GM11168 (cell line): Measurements from ENCODE around the gene SOWAHA.
"Not testable (repeated sequence)": the region's sequence is repeated elsewhere in the genome, so short reads cannot be mapped to it uniquely, and the experiment has no call there.

Source experiments
- in situ Hi-C: fragments of 300-500 bp; cut with MboI; formaldehyde crosslinking; loops from one replicate; pipeline ENCODE4 v1.12.0; 2022; ENCODE audit warnings: low sequenced_read_pairs; ENCODE audit not compliant: unreplicated experiment

Gene SOWAHA

DNA sequence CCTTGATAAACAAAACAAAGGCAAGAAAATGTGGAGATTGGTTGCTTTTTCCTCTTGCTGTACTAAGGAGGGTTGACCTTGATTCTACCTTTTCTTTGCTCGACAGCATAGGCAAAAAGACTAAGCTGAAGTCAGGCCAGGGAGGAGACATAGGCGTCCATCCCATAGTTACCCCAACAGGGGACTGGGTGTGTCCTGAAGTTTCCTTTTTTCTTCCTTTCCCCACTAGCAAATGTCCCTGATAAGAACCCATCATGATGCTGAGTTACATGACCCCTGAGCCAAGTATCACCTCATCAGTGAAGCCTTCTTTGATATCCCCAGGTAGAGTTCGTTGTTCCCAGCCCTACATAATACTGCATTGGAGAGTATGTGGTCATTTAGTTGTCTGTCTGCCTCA lies 27.2 kb downstream of the SOWAHA start:
- in situ Hi-C loops, result no loop called here

DNA sequence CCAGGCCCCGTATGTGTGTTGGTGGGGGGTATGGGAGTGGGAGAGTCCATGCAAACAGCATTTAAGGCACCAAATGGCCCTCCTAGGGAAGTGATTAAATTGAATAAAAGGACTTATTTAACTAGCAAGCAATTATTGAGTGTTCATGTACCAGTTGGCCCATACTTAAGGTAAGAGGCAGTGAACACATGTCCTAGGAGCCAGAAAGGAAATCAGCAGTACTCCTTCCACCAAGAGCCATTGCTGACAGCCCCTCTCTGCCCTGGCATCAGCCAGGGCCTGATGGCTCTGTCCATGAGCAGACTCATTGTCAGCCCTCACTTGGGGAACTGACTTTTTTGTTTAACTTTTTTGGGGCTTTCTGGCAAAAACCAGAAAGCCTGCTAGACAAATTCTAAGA lies 27.8 kb downstream of the SOWAHA start:
- in situ Hi-C loops, result no loop called here

DNA sequence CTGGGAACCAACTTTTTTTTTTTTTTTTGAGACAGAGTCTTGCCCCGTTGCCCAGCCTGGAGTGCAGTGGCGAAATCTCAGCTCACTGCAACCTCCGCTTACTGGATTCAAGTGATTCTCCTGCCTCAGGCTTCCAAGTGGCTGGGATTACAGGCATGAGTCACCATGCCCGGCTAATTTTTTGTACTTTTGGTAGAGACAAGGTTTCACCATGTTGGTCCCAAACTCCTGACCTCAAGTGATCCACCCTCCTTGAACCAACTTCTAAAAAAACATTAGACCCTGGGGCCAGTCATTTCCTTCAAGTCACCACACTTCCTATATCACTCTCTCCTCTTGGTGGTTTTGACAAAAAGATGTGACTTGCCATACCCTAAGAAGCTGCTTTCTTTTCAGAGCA lies 28.2 kb downstream of the SOWAHA start:
- in situ Hi-C loops, result no loop called here

DNA sequence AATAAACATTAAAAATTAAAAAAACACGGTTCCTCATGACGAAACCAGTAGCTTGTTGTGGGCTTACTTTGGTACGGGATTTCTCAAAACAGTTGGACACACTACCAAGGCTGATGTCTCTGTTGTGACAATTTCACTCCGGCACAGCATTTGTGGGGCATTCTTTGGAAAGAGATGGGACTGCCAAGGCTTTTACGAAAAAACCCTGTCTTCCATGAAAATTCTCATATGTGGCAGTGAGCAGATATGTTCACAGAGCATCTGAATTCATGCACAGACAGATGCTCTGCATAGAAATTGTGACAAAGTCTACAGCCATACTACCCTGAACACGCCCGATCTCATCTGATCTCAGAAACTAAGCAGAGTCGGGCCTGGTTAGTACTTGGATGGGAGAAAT lies 35.2 kb downstream of the SOWAHA start:
- in situ Hi-C loops, result no loop called here

DNA sequence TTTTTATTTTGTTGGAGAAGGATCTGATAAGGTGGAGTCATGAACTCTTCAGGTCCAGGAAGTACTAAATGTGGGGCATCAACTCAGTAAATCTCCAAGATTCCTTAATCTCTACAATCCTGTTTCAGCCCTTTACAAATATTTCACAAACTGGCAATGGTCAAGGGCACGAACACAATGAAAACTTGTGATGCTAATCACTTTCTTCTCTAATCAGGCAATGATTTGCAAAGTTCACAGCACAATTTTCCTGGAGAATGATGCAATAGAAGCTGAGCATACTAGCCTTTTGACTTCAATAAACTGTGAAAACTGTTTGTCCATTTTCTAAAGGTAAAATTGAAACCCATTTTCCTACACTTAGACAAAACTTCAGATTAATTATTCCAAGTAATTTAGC lies 36.2 kb downstream of the SOWAHA start:
- in situ Hi-C loops, result no loop called here

DNA sequence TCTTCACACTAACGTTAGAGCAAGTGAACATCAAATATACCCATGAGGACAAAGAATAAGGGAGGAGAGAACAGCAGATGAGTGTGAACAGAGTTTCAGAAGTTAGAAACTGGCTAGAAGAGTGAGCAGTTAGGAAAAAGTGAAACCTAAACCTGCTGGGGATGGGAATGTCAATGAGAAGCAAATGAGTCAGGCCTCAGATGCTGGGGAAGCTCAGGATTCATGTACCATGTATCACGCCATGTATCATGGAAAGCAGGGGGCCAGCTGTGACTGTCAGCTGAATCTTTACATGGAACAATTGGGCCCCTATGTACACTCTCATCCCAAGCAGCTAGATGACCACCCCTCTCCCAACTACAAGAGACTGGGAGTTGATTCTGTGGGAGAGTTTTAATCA lies 37.0 kb downstream of the SOWAHA start:
- in situ Hi-C loops, result no loop called here

DNA sequence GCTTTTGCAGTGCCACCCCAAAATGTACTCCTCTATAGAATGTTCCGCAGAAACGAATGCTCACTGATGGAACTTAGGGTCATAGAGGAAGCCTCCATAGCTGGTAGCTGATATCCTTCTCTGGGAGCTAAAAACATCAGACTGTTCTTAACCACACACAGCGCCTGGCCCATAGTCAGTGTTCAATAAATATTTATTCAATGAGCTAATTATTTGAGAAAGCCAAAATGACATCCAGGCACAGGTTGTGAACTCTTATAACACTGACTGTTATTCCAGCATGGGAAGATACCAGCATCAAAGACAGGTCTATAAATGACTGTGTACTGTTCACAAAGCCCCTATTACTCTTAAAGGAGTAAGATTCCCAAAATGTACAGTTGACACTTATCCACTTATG lies 40.2 kb downstream of the SOWAHA start:
- in situ Hi-C loops, result no loop called here

DNA sequence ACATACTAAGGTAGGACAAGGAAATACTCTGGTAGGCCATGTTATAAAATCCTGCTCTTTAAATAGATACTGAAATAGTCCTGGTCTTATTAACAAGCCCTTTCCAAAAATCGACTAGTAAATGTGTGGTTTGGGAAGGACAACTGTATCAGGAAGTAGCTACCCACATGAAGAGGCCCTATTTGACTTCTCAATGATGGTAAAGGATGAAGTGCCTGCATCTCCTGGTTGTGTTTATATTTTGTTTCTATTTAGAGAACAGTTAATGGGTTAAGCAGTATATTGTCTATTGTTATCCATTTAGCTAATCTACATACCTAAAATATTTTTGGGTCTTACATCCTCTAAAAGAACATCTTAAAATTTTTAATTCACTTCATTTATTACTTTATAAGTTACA lies 40.7 kb downstream of the SOWAHA start:
- in situ Hi-C loops, result no loop called here

DNA sequence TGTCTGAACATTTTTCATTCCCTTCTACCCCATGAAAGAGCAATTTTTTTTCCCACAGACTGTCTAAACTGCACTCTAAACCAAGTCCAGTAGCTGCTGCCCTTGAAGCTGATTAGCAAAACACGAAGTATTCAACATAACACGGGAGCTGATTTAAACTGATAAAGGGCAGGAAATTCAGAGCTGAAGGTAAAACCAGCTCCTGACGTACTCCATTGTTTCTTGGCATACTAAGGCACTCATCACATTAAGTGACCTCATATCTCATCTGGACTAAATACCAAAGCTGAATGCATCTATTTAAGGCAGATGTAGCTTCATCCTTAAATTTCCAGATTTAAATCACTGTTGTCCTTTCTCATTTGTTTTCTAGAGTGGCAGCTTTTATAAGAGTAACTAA lies 41.2 kb downstream of the SOWAHA start:
- in situ Hi-C loops, result no loop called here

DNA sequence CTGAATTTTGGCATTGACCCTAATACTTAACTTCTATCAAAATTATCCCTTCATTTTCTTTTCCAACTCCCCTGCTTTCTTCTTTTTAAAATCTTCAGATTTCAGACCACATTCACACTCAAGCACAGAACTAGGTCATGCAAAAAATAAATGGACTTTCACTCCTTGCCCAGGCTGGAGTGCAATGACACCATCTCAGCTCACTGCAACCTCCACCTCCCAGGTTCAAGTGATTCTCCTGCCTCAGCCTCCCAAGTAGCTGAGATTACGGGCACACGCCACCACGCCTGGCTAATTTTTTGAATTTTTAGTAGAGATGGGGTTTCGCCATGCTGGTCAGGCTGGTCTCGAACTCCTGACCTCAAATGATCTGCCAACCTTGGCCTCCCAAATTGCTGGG lies 41.9 kb downstream of the SOWAHA start:
- in situ Hi-C loops, result not testable (repeated sequence)

DNA sequence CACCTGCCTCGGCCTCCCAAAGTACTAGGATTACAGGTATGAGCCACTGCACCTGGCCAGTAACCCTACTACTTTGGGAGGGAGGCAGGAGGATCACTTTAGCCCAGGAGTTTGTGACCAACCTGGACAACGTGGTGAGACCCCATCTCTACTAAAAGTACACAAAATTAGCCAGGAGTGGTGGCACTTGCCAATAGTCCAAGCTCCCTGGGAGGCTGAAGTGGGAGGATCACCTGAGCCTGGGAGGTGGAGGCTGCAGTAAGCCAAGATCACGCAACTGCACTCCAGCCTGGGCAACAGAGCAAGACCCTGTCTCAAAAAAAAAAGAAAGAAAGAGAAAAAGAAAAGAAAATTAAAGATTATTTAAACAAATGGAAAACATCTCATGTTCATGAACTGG lies 42.9 kb downstream of the SOWAHA start:
- in situ Hi-C loops, result no loop called here

DNA sequence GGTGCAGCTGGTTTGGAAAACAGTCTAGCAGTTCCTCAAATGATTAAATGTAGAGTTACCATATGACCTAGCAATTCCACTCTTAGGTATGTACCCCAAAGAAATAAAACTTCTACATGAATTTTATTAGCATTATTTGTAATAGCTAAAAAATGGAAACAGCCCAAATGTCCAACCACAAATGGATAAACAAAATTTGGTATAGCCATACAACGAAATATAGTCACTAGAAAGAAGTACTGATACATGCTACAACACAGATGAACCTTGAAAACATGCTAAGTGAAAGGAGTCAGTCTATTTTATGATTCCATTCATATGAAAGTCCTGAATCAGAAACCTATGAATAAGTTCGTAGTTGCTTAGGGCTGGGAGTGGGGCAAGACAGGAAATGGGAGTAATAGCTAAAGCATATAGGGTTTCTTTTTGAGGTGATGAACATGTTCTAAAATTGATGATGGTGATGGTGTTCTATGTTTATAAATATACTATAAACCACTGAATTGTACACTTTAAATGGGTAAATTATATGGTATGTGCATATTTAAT lies 46.9 kb downstream of the SOWAHA start:
- in situ Hi-C loops, result no loop called here

DNA sequence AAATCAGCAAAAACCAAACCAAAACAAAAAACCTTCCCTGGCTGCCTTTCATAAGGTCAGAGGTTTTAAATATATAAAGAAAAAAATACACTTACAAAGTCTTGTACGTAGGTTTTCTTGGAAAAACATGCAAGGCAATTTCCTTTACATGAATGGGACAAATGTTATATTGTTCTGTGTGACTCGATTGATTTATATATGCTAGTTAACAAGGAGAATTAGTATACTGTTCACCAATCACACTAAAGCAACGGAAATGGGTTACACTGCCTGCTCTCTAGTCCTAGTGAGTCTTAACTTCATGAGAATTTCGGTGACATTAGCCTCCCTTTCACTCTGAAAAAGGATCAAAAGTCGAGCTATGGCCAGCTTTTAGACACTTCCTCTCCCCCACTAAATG lies 47.6 kb downstream of the SOWAHA start:
- in situ Hi-C loops, result no loop called here

DNA sequence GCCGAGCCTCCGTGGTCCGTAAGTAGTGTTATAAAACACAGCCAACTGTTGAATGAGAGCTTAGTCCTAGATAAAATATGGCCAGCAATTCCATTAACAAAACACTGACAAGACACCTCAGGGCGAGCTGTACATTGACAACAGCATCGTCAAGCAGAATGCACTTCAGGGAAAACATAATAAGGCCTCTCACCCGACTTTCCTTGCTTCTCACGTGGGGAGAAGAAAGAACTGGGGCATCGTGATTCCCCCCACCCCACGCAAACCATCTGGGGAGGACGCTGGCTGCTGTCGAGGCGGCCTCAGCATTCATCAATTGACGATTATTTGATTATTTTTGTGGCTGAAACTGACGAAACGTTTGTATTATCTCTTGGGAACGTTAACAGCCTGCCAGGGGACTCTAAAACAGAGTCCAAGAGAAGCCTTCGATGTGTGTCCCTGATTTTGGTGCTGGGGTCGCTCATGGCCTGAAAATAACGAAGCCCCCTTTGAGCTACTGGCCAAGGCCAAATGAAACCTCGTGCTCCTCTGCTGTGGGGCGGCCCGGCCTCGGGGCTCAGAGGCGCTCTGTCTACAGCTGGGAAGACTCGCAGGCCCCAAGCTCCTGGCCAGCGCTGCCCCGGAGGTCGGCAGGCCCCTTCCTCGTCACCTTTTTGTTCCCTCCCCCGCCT lies 52.7 kb downstream of the SOWAHA start:
- in situ Hi-C loops, result no loop called here
